Muscle of back (tissue), 11 donors: ENCODE data around the gene CORO7. TPM values are rescaled to one million over a fixed set of nuclear protein-coding genes. Genes with fewer than 3 reads are reported as not detected.
"Not testable (repeated sequence)": the region's sequence is repeated elsewhere in the genome, so short reads cannot be mapped to it uniquely, and the experiment has no call there.

Experiments used
- DNase-seq, 3 donors: peaks; one replicate each; pipeline versions ENCODE4 v3.0.0 to v3.0.0-alpha.2; 2013
- polyA plus RNA-seq, 10 donors: library from polyadenylated mRNA; unstranded; fragments of 120-200 nt; gene quantifications; one replicate each; pipeline ENCODE4 v1.2.1, GENCODE V29; 2013; ENCODE audit not compliant: insufficient read length in 10 of 10

The CORO7 gene
- polyA plus RNA-seq, 10 donors: 16.0 to 30.4 (median 22.4) TPM

DNA sequence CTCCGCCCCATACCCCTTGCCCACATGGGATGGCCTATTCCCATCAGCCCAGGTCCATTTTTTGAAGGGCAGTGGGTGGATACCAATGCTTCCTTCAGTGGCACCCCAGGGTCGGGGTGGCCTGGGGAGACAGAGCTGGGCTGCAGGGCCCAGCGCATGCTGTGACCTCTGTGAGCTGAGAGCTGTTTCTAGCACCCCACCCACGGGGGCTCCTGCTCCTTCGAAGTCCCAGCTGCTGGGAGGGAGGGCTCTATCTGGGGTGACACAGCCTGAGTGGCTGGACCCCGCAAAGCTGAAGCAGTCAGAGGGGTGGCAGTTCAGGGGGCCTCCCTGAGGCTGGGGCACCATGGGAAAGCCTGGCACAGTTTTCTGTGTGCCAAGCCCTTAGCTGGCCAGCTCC lies 76.0 kb downstream of the CORO7 start:
- no peak for DNase-seq

- peak in 1 of 3 donors; percentile 61 for DNase-seq
These were observed 76.5 kb downstream of the CORO7 start for GRCh38 chr16:4339909-4340308.

DNA sequence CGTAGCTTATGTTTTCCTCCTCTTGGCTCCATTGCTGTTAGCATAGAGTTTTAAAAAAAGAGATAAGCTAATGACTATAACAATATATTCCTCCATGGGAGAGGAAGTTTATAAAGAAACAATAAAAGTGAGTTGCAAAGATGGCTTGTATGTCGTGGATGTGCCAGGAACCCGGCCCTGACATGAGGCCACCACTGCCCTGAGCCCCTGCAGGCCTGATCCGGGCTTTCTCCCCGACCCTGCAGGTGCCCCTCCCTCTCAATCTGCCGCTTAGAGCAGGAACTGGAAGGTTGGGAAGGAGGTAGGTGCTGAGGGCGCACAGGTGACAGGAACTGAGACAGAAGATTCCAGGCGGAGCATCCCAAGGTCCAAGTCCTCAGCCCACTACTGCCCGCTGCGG lies 76.9 kb downstream of the CORO7 start:
- DNase-seq: no peak

- peak in 1 of 3 donors; percentile 31 for DNase-seq
These were observed 77.6 kb downstream of the CORO7 start for GRCh38 chr16:4338712-4339299.

GRCh38 chr16:4338125-4338582 lies 78.2 kb downstream of the CORO7 start:
- DNase-seq: no peak

- DNase-seq: no peak
These were observed 78.8 kb downstream of the CORO7 start for GRCh38 chr16:4337540-4338088.

DNA sequence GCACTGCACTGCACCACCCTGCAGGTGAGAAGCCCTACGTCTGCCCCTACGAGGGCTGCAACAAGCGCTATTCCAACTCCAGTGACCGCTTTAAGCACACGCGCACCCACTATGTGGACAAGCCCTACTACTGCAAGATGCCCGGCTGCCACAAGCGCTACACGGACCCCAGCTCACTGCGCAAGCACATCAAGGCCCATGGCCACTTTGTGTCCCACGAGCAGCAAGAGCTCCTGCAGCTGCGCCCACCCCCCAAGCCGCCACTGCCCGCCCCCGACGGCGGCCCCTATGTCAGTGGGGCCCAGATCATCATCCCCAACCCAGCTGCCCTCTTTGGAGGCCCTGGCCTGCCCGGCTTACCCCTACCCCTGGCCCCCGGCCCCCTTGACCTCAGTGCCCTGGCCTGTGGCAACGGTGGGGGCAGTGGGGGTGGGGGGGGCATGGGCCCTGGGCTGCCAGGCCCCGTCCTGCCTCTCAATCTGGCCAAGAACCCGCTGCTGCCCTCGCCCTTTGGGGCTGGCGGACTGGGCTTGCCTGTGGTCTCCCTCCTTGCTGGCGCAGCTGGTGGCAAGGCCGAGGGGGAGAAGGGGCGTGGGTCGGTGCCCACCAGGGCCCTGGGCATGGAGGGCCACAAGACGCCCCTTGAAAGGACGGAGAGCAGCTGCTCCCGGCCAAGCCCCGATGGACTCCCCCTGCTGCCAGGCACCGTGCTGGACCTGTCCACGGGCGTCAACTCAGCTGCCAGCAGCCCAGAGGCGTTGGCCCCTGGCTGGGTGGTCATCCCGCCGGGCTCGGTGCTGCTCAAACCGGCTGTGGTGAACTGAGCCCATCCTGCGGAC lies 79.5 kb downstream of the CORO7 start:
- no peak for DNase-seq

DNA sequence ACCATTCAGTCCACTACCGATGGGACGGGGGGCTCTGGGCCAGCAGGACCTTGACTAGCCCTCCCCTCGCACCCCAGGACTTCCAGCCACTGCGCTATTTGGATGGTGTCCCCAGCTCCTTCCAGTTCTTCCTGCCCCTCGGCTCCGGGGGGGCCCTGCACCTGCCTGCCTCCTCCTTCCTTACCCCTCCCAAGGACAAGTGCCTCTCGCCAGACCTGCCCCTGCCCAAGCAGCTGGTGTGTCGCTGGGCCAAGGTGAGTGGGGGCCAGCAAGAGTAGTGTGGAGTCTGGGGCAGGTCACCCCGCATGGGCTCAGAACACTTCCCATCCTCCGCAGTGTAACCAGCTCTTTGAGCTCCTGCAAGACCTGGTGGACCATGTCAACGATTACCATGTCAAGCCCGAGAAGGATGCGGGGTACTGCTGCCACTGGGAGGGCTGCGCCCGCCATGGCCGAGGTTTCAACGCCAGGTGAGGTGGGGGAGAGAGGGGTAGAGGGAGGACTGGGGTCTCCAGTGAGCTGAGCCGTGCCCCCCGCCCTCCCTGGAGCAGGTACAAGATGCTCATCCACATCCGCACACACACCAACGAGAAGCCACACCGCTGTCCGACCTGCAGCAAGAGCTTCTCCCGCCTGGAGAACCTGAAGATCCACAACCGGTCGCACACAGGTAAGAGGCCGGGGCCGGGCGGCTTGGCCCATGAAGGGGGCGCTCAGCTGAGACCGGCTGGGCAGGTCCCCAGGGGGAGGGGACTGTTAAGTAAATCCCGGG lies 81.5 kb downstream of the CORO7 start:
- no peak for DNase-seq

DNA sequence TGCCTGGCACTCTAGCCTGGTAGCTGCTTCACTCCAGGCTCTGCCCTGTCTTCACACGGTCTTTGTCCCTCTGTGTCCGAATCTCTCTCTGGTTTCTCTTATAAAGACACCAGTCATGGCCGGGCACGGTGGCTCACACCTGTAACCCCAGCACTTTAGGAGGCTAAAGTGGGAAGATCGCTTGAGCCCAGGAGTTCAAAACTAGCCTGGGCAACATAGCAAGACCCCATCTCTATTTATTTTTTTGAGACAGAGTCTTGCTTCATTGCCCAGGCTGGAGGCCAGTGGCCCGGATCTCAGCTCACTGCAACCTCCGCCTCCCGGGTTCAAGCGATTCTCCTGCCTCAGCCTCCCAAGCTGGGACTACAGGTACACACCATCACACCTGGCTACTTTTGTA lies 82.7 kb downstream of the CORO7 start:
- DNase-seq: not testable (repeated sequence)

GRCh38 chr16:4333308-4333638 lies 83.1 kb downstream of the CORO7 start:
- no peak for DNase-seq

GRCh38 chr16:4332623-4333307 lies 83.6 kb downstream of the CORO7 start:
- no peak for DNase-seq

GRCh38 chr16:4332083-4332482 lies 84.3 kb downstream of the CORO7 start:
- no peak for DNase-seq

GRCh38 chr16:4330277-4330874 lies 86.0 kb downstream of the CORO7 start:
- DNase-seq: peak in 1 of 3 donors; percentile 80

DNA sequence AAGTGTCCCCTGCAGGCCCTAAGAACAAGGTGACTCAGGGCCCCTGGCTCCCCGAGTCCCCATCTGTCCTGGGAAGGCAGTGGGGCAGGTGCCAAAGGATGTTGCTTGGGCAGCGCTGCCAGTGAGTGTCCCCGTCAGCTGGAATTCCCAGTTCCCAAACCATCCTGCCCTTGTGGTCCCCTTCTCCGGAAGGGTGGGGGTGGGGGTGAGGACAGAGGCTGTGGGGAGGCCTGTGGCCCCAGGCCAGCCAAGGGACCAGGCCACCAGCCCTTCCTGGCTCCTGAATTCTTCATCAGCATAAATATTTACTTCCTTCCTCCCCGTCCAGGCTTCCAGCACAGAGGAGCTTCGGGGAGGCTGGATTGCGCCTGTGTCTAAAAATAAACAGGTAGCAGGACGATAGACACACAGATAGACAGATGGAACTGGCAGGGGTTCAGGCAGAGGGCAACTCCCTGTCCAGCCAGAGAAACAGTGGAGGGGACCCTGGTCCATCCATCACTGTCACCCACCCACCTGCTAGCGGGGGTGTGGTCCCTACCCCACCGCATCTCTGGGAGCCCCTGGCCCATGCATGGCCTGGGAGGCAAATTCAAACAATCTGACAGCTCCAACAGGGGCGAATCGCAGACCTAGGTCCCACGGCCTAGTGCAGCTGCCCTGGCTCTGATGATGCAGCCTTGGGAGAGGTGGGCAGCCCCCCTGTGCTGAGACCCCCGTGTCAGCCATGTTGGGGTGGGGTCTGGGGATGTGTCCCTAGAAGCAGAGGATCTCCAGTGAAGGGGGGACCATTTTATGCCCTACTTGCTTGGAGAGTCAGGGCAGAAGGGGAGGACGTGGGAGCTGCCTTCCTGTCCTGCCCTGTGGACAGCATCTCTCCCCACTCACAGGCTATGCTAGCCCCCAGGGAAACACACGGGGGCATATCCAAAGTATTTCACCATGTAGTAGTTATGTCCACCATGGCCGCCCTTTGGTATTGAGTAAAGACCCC lies 87.3 kb downstream of the CORO7 start:
- peak in 1 of 3 donors; percentile 51 for DNase-seq

DNA sequence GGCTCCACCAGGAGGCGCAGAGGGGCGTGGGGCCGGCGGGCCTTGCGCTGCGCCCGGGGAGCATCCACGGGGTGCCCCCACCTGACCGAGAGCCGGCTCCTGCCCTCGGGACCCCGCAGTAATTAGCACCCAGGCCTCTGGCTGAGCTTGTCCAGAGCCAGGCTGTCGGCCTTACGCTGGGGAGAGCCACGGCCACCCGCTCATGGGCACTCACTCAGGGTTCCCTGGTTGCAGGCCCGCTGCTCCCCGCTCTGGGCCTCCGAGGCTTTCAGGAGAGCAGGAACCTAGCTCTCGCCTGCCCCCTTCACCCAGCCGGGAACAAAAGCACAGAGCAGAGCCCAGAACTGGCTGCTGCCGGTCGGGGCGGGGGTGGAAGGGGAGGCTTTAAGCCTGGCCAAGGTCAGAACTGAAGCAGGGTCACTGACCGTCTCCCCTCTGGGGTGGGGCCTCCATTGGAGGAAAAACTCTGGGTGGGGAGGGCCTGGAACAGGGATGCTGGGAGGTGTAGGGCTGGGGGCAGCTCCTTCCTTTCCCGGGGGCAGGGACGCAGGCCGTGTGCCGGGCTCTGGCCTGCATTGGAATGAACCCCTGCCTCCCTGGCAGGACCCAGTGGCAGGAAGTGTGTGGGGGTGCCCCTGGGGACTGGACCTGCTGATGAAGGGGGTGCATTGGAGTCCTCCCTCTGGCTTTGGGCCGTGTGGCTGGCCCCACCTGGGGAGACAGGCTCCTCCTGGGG lies 88.2 kb downstream of the CORO7 start:
- peak; percentile 71 to 91 (median 77) for DNase-seq

- DNase-seq: peak in 1 of 3 donors; percentile 28
These were observed 88.9 kb downstream of the CORO7 start for GRCh38 chr16:4327386-4328045.

- DNase-seq: peak in 1 of 3 donors; percentile 48
These were observed 91.1 kb downstream of the CORO7 start for GRCh38 chr16:4325253-4325758.

GRCh38 chr16:4324492-4325252 lies 91.7 kb downstream of the CORO7 start:
- DNase-seq: peak in 1 of 3 donors; percentile 80
